Measurements from ENCODE around the gene SORL1. TPM values are rescaled to one million over a fixed set of nuclear protein-coding genes. Genes with fewer than 3 reads are reported as not detected.

SORL1 gene
- total and polyA plus RNA-seq, 2 of the 13 experiments (the other 11 are each of a cell fraction or from before 2014, with no cell fraction given): 21.3 to 148 TPM

- in situ Hi-C loops (cut with HindIII; ENCODE audit: extremely low pct_ligation_motif_present, low pct_unique_long_range_greater_than_20kb): no loop called here
- Histone ChIP-seq H3K4me1 (ENCODE audit: insufficient read depth, low read length) (no peaks in the 10 kb centered on the region), H2AFZ (ENCODE audit: low read length) (no peak overlapping the region), H3K27me3 (ENCODE audit: control insufficient read depth in 1 of 2, insufficient read depth in 2 of 2, low read length in 2 of 2) (no peaks in the 10 kb centered on the region; a peak in 1 of 5 replicates), H3K79me2 (ENCODE audit: insufficient read depth, low read length) (no peaks in the 10 kb centered on the region), H3K36me3 (replicated peaks in 1 of 2; ENCODE audit: control insufficient read depth in 1 of 2, insufficient read depth in 2 of 2, low read length in 2 of 2) (no peaks in the 10 kb centered on the region), H3K27ac (ENCODE audit: extremely low read length, insufficient read depth, low read length) (no peak overlapping the region), H3K4me2 (ENCODE audit: low read depth, low read length) (no peak overlapping the region), H3K9ac (ENCODE audit: insufficient read depth, low read depth, low read length) (no peak overlapping the region), H3K4me3 (replicated peaks in 1 of 3; ENCODE audit: insufficient read depth in 1 of 3, low read depth in 2 of 3, low read length in 3 of 3) (no peak overlapping the region), H3K9me3 (ENCODE audit: low read length) (no peaks in the 10 kb centered on the region), H4K20me1 (ENCODE audit: insufficient read depth, low read length) (no peaks in the 10 kb centered on the region)
- no peak for FAIRE-seq
- WGBS (ENCODE audit: low lambda C conversion rate): 69% methylated on average over 4 of the region's 4 CpGs
- intact Hi-C loops (cut with micrococcal nuclease; ENCODE audit: unreplicated experiment): no loop called here
- ATAC-seq: no peak
- no peak for TF ChIP-seq AKAP8 (CRISPR knock-in tag; IDR thresholded peaks at IDR 0.05)
- ChIA-PET POLR2A (no interaction called here), CTCF (ENCODE audit: low intra/inter-chr PET ratio, low total read pairs) (no interaction called here)
- BruUV-seq (replicated peaks): no TSS peak
- DNase-seq (ENCODE audit: low spot score): no peak
These were observed 14.4 kb upstream of the SORL1 start for GRCh38 chr11:121437686-121438078.

GRCh38 chr11:121439337-121439736 lies 12.8 kb upstream of the SORL1 start:
- CTCF ChIA-PET (ENCODE audit: low intra/inter-chr PET ratio, low total read pairs): no interaction called here
- DNase-seq (ENCODE audit: low spot score): no peak
- intact Hi-C loops (cut with micrococcal nuclease; ENCODE audit: unreplicated experiment): no loop called here
- TF ChIP-seq AHDC1 (CRISPR knock-in tag; IDR thresholded peaks at IDR 0.05; ENCODE audit: borderline replicate concordance) (no peak), POLR2G (IDR thresholded peaks at IDR 0.05; ENCODE audit: low read depth, low read length) (no peak)

More at GRCh38 chr11:121439337-121439736, 12.8 kb upstream of the SORL1 start:
- no peaks in the 10 kb centered on the region for H4K20me1 ChIP-seq (ENCODE audit: insufficient read depth, low read length)
- H3K9ac ChIP-seq (ENCODE audit: insufficient read depth, low read depth, low read length): no peak overlapping the region
- H3K4me3 ChIP-seq (replicated peaks in 1 of 3; ENCODE audit: insufficient read depth in 1 of 3, low read depth in 2 of 3, low read length in 3 of 3): no peak overlapping the region
- FAIRE-seq (no peak), ATAC-seq (no peak)
- WGBS (ENCODE audit: low lambda C conversion rate): 70% methylated on average over 4 of the region's 4 CpGs
- H2AFZ ChIP-seq (ENCODE audit: low read length): no peak overlapping the region
- H3K4me2 ChIP-seq (ENCODE audit: low read depth, low read length): no peak overlapping the region
- no peaks in the 10 kb centered on the region; a peak in 1 of 5 replicates for H3K27me3 ChIP-seq (ENCODE audit: control insufficient read depth in 1 of 2, insufficient read depth in 2 of 2, low read length in 2 of 2)
- no peaks in the 10 kb centered on the region for H3K4me1 ChIP-seq (ENCODE audit: insufficient read depth, low read length)
- no peaks in the 10 kb centered on the region for H3K36me3 ChIP-seq (replicated peaks in 1 of 2; ENCODE audit: control insufficient read depth in 1 of 2, insufficient read depth in 2 of 2, low read length in 2 of 2)
- BruUV-seq (replicated peaks): no TSS peak
- H3K9me3 ChIP-seq (ENCODE audit: low read length): no peaks in the 10 kb centered on the region
- no peaks in the 10 kb centered on the region for H3K79me2 ChIP-seq (ENCODE audit: insufficient read depth, low read length)
- POLR2A ChIA-PET: no interaction called here
- H3K27ac ChIP-seq (ENCODE audit: extremely low read length, insufficient read depth, low read length): no peak overlapping the region
- in situ Hi-C loops (cut with HindIII; ENCODE audit: extremely low pct_ligation_motif_present, low pct_unique_long_range_greater_than_20kb): no loop called here

Data from HepG2 (cell line).